Astrocyte (in vitro differentiated cells and primary cell): ENCODE results near the gene MYH3.

Experiments
- CTCF ChIP-seq: IDR thresholded peaks from 2 replicates; pipeline ENCODE4 v1.5.1; 2011; ENCODE audit warnings: low read depth, mild to moderate bottlenecking, inconsistent platforms, low read length, moderate library complexity; ENCODE audit not compliant: insufficient read depth
- EZH2 ChIP-seq: IDR thresholded peaks from 2 replicates; pipeline ENCODE4 v1.6.1; 2012; ENCODE audit warnings: mild to moderate bottlenecking, low read length, inconsistent platforms; ENCODE audit not compliant: insufficient read depth

- TF ChIP-seq CTCF (no peak), EZH2 (no peak)
Measured at GRCh38 chr17:10649602-10650001, 7.5 kb downstream of the MYH3 start.
